Psoas muscle (tissue), 8 donors: ENCODE data around the gene CATSPERZ. TPM values are rescaled to one million over a fixed set of nuclear protein-coding genes. Genes with fewer than 3 reads are reported as not detected.

ENCODE experiments used
- ATAC-seq, 4 donors: fragments of 200-7000 bp; cut with Tn5 transposase; one replicate each; pipeline ENCODE4 v1.9.1; 2020; ENCODE audit warnings: moderate library complexity in 3 of 4, mild to moderate bottlenecking in 2 of 4
- DNase-seq, 2 donors: peaks; one replicate each; pipeline ENCODE4 v3.0.0-alpha.2; 2020
- H3K27ac ChIP-seq: fragments of 200-600 bp; one replicate; pipeline ENCODE4 v1.8.0; 2022
- H3K27me3 ChIP-seq, 3 donors: fragments of 200-600 bp in 1 of 3; one replicate each; pipeline versions ENCODE4 v1.6.1 to v1.8.0; 2013 to 2022; ENCODE audit warnings: low read length in 2 of 3, mild to moderate bottlenecking in 2 of 3, moderate library complexity in 1 of 3; ENCODE audit not compliant: insufficient read depth in 3 of 3
- H3K36me3 ChIP-seq, 2 donors: fragments of 200-600 bp in 1 of 2; one replicate each; pipeline versions ENCODE4 v1.6.1 to v1.8.0; 2013 to 2022; ENCODE audit warnings: low read depth in 1 of 2, mild to moderate bottlenecking in 1 of 2, moderate library complexity in 1 of 2; ENCODE audit not compliant: insufficient read depth in 1 of 2
- H3K4me1 ChIP-seq: fragments of 200-600 bp; one replicate; pipeline ENCODE4 v1.8.0; 2022
- H3K4me3 ChIP-seq: fragments of 200-600 bp; one replicate; pipeline ENCODE4 v1.8.0; 2022; ENCODE audit warnings: mild to moderate bottlenecking
- H3K9me3 ChIP-seq: fragments of 200-600 bp; one replicate; pipeline ENCODE4 v1.8.0; 2022
- CTCF ChIP-seq: fragments of 200-600 bp; IDR thresholded peaks from one replicate; pipeline ENCODE4 v1.8.0; 2022; ENCODE audit warnings: antibody characterized with exemption
- WGBS, 3 donors: extraction: QIAGEN DNeasy Blood & Tissue Kit; methylation state at CpG; one replicate each; pipeline versions ENCODE4 v1.1.6 to v1.1.7; 2013; 5-methylcytosine and 5-hydroxymethylcytosine counted together
- intact Hi-C, 2 donors: fragments of 100-400 bp; cut with DNase I; formaldehyde crosslinking; loops; one replicate each; pipeline versions ENCODE4 v1.11.0 to v1.14.2; 2022
- polyA plus RNA-seq, 3 donors: library from polyadenylated mRNA; stranded (reverse); fragments of 200-250 nt; gene quantifications; one replicate each; pipeline ENCODE4 v1.2.3, GENCODE V29; 2013
- total RNA-seq, 4 donors: library from RNA; stranded (reverse); fragmentation: NEBNext Ultra II Directional in 2 of 4; extraction: Animal tissue kit (Norgen Biotek cat#: 25700) in 2 of 4; gene quantifications; one replicate each; pipeline versions ENCODE4 v1.2.1 to v1.2.4, GENCODE V29; 2021 to 2023
- donor health status: healthy with polysubstance abuse.
- donor health status: DM: no; HTN: no; CAD: no; lungs with moderate emphysema.
- donor health status: Bipolar disorder and iron deficiency.
- donor health status: healthy.
- donor health status: DM: yes; HTN: yes; CAD: no.
- donor health status: DM: no; HTN: no; CAD: no.
- donor health status: DM: no; HTN: no; CAD: no.
- donor health status: DM: yes; HTN: yes; CAD: no.

Gene CATSPERZ
- total and polyA plus RNA-seq, 7 donors, result 0.05 TPM; not detected in 6

GRCh38 chr11:64344787-64345186, 44.6 kb downstream of the CATSPERZ start:
- no peak overlapping the region for H3K4me3 ChIP-seq
- DNase-seq, result no peak
- no peaks in the 10 kb centered on the region for H3K9me3 ChIP-seq
- WGBS, 3 donors, result 88 to 90% (median 89%) methylated on average over 27 to 28 of the region's 28 CpGs
- no peaks in the 10 kb centered on the region for H3K36me3 ChIP-seq
- H3K4me1 ChIP-seq, result peaks cover 5% of the 10 kb centered on the region
- no peak overlapping the region for H3K27ac ChIP-seq
- no peak for ATAC-seq
- no peak for TF ChIP-seq CTCF
- intact Hi-C loops, result no loop called here
- no peaks in the 10 kb centered on the region for H3K27me3 ChIP-seq

- no peak for TF ChIP-seq CTCF
- peaks cover under 1% of the 10 kb centered on the region for H3K4me1 ChIP-seq
- H3K27me3 ChIP-seq, result peaks cover 0 to 3% (median 0%) of the 10 kb centered on the region in 3 donors
- intact Hi-C loops, result no loop called here
- no peak for ATAC-seq
- H3K4me3 ChIP-seq, result no peak overlapping the region
- WGBS, 3 donors, result 87 to 93% (median 92%) methylated on average over 12 of the region's 12 CpGs
- no peak for DNase-seq
- H3K27ac ChIP-seq, result no peak overlapping the region
- H3K36me3 ChIP-seq, result no peaks in the 10 kb centered on the region
- H3K9me3 ChIP-seq, result no peaks in the 10 kb centered on the region
These were observed 47.2 kb downstream of the CATSPERZ start for GRCh38 chr11:64347193-64347867.

GRCh38 chr11:64348383-64349024, 48.3 kb downstream of the CATSPERZ start:
- H3K4me1 ChIP-seq, result no peaks in the 10 kb centered on the region
- intact Hi-C loops, result no loop called here
- H3K27ac ChIP-seq, result no peak overlapping the region
- no peak for TF ChIP-seq CTCF
- no peak overlapping the region for H3K4me3 ChIP-seq
- ATAC-seq (no peak), DNase-seq (no peak)
- H3K9me3 ChIP-seq, result no peaks in the 10 kb centered on the region
- H3K36me3 ChIP-seq, result no peaks in the 10 kb centered on the region
- H3K27me3 ChIP-seq, result peaks cover 0 to 4% (median 3%) of the 10 kb centered on the region in 3 donors
- WGBS, 3 donors, result 51 to 67% (median 54%) methylated on average over 14 of the region's 14 CpGs

GRCh38 chr11:64349025-64349387, 48.8 kb downstream of the CATSPERZ start:
- WGBS, 3 donors, result 82 to 92% (median 87%) methylated on average over 7 of the region's 7 CpGs
- intact Hi-C loops, result no loop called here
- no peak for TF ChIP-seq CTCF

More at GRCh38 chr11:64349025-64349387, 48.8 kb downstream of the CATSPERZ start:
- Histone ChIP-seq H3K4me1 (no peaks in the 10 kb centered on the region), H3K4me3 (no peak overlapping the region), H3K27ac (no peak overlapping the region), H3K27me3 (peaks cover 0 to 9% (median 3%) of the 10 kb centered on the region in 3 donors), H3K9me3 (no peaks in the 10 kb centered on the region), H3K36me3 (no peaks in the 10 kb centered on the region)
- DNase-seq (no peak), ATAC-seq (no peak)
